BLaER1 treated with 17β-estradiol and CSF1 and Interleukin-3, amounts not matched to agents 10 nM and 100 nM (cell line): Measurements from ENCODE around the gene ANAPC5.
"Not testable (repeated sequence)": the region's sequence is repeated elsewhere in the genome, so short reads cannot be mapped to it uniquely, and the experiment has no call there.

Source experiments
- H3K27ac ChIP-seq, 11 experiments: shearing (Covaris generic); formaldehyde crosslinking; 2 replicates each; pipeline ENCODE4 v1.8.1; 2022
- H3K27me3 ChIP-seq, 11 experiments: shearing (Covaris generic); formaldehyde crosslinking; 2 replicates each; pipeline ENCODE4 v1.8.1; 2022
- H3K36me3 ChIP-seq, 11 experiments: shearing (Covaris generic); formaldehyde crosslinking; 2 replicates each; pipeline ENCODE4 v1.8.1; 2022
- H3K4me1 ChIP-seq, 10 experiments: shearing (Covaris generic); formaldehyde crosslinking; 2 replicates each; pipeline ENCODE4 v1.8.1; 2022
- H3K4me2 ChIP-seq, 11 experiments: shearing (Covaris generic); formaldehyde crosslinking; 2 replicates each; pipeline ENCODE4 v1.8.1; 2022
- H3K4me3 ChIP-seq, 10 experiments: shearing (Covaris generic); formaldehyde crosslinking; 2 replicates each; pipeline ENCODE4 v1.8.1; 2022
- H3K9ac ChIP-seq, 11 experiments: shearing (Covaris generic); formaldehyde crosslinking; 2 replicates each; pipeline ENCODE4 v1.8.1; 2022
- H3K9me3 ChIP-seq, 11 experiments: shearing (Covaris generic); formaldehyde crosslinking; replicated peaks in 1 of 11; 2 replicates each; pipeline ENCODE4 v1.8.1; 2022
- H4K20me1 ChIP-seq, 11 experiments: shearing (Covaris generic); formaldehyde crosslinking; 2 replicates each; pipeline ENCODE4 v1.8.1; 2022
- Cebpa-rat ChIP-seq, 11 experiments: shearing (Covaris generic); IDR thresholded peaks; 2 replicates each; pipeline ENCODE4 v1.8.1; 2022

The ANAPC5 gene

DNA sequence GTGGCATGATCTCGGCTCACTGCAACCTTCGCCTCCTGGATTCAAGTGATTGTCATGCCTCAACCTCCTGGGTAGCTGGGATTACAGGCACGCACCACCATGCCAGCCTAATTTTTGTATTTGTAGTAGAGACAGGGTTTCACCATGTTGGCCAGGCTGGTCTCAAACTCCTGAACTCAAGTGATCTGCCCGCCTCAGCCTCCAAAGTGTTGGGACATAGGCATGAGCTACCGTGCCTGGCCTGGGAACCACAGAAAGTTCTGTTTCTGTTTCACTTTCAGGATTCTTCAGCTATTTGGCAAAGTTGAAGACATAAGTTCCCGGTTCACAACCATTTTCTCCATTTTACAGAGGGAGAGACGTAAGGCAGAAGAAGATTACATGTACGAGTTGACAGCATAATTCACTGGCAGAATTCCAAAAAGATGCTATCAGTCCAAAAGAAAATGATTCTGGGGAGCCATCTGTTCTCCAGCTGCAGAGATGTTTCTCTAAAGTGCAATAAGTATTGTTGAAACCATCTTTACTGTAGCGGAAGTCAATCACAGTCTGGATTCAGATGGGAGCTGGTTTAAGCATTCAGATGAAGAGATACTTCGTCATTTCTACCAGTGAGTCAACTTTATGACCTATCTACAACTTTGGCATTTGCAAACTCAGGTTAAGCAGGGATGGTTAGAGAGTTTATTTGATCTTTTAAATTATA is 39.6 kb upstream of the ANAPC5 start:
- Histone ChIP-seq H3K4me1 (peaks cover 0 to 26% (median 13%) of the 10 kb centered on the region in 10 experiments; a peak in 16 of 20 replicates), H3K36me3 (no peaks in the 10 kb centered on the region), H3K9ac (no peak overlapping the region), H3K27me3 (no peaks in the 10 kb centered on the region), H3K4me2 (peak overlapping the region in 6 of 11 experiments; percentile 11 to 48 (median 28); a peak in 9 of 22 replicates), H4K20me1 (no peaks in the 10 kb centered on the region), H3K27ac (0 out of 22 replicates have a peak overlapping the region, but pooled peaks of 1 of the 11 experiments have one; percentile 15), H3K9me3 (no peaks in the 10 kb centered on the region), H3K4me3 (no peak overlapping the region)
- peak in 2 of 11 experiments; percentile 18 to 33; a peak in 1 of 22 replicates for TF ChIP-seq Cebpa-rat (IDR thresholded peaks at IDR 0.05)

DNA sequence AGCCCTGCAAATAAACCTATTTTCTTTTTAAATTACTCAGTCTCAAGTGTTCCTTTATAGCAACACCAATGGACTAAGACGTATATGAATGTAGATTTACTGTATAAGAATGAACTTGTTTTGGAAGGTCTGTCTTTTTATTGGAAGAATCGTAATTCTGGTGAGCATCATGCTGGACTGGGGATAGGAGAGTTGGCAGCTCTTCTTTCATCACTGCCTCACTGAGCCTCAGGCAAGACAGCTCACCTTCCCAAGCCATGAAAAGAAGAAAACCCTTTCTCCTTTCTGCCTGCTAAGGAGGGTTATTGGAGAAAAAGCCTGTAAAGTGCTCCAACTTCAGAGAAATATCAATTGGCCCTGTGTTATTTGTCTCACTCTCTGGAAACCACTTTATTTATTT is 38.6 kb upstream of the ANAPC5 start:
- Histone ChIP-seq H4K20me1 (no peaks in the 10 kb centered on the region), H3K27me3 (no peaks in the 10 kb centered on the region), H3K36me3 (no peaks in the 10 kb centered on the region), H3K27ac (no peak overlapping the region), H3K4me2 (no peak overlapping the region), H3K4me3 (no peak overlapping the region), H3K9ac (no peak overlapping the region), H3K9me3 (no peaks in the 10 kb centered on the region), H3K4me1 (peaks cover 0 to 26% (median 13%) of the 10 kb centered on the region in 10 experiments; a peak in 16 of 20 replicates)
- TF ChIP-seq Cebpa-rat (IDR thresholded peaks at IDR 0.05), result no peak

- Histone ChIP-seq H3K9ac (peak overlapping the region in 4 of 11 experiments; percentile 10 to 57 (median 44); a peak in 7 of 22 replicates), H4K20me1 (no peaks in the 10 kb centered on the region), H3K27me3 (no peaks in the 10 kb centered on the region), H3K4me3 (no peak overlapping the region), H3K4me1 (peaks cover 0 to 26% (median 13%) of the 10 kb centered on the region in 10 experiments; a peak in 16 of 20 replicates), H3K9me3 (no peaks in the 10 kb centered on the region), H3K4me2 (peak overlapping the region in 8 of 11 experiments; percentile 8 to 74 (median 42); a peak in 14 of 22 replicates), H3K36me3 (no peaks in the 10 kb centered on the region), H3K27ac (peak overlapping the region in 9 of 11 experiments; percentile 21 to 74 (median 65); a peak in 16 of 22 replicates)
- TF ChIP-seq Cebpa-rat (IDR thresholded peaks at IDR 0.05), result 0 out of 22 replicates have a peak, but pooled peaks of 1 of the 11 experiments have one; percentile 8
Measured at GRCh38 chr12:121388421-121388981, 36.3 kb upstream of the ANAPC5 start.

- H3K9ac ChIP-seq, H3K4me3 ChIP-seq, H4K20me1 ChIP-seq, H3K36me3 ChIP-seq, H3K9me3 ChIP-seq, H3K27me3 ChIP-seq, H3K4me2 ChIP-seq, H3K27ac ChIP-seq: not testable (repeated sequence)
- peaks cover 0 to 19% (median 12%) of the 10 kb centered on the region in 10 experiments; a peak in 16 of 20 replicates for H3K4me1 ChIP-seq
Measured at GRCh38 chr12:121384891-121385290, 32.7 kb upstream of the ANAPC5 start.

DNA sequence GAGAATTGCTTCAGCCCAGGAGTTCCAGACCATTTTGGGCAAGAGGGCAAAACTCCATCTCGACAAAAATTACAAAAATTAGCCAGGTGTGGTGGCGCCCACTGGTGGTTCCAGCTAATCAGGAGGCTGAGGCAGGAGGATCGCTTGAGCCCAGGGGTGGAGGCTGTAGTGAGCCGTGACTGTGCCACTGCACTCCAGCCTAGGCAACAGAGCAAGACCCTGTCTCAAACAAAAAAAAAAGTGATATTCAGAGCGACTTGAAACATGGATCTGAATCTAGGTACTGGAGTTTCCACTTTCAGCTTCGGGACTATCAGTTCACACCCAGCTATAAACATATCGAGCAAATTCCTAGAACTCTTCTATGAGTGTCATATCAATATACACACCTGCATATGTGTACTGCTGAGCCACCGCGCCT is 31.4 kb upstream of the ANAPC5 start:
- no peak overlapping the region for H3K4me3 ChIP-seq
- no peak overlapping the region for H3K4me2 ChIP-seq

DNA sequence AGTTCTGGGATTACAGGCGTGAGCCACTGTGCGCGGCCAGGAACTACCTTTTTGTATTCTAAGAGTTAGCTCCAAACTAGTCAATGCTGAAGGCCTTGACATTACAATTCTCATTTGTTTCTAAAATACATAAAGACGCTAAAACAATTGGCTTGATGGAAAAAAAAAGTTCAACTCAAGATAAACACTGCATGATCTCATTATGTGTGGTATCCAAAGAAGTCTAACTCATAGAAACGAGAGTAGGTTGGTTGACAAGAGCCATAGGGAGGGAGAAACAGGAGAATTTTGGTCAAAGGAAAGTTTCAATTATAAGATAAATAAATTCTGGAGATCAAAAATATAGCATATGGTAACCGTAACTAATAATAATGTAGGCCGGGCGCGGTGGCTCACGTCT is 27.7 kb upstream of the ANAPC5 start:
- Histone ChIP-seq H4K20me1 (no peaks in the 10 kb centered on the region), H3K9ac (no peak overlapping the region), H3K4me3 (no peak overlapping the region), H3K27me3 (no peaks in the 10 kb centered on the region), H3K36me3 (no peaks in the 10 kb centered on the region), H3K27ac (no peak overlapping the region), H3K4me1 (no peaks in the 10 kb centered on the region), H3K4me2 (no peak overlapping the region), H3K9me3 (peaks cover 0 to 7% (median 0%) of the 10 kb centered on the region in 11 experiments; a peak in 4 of 22 replicates)
- TF ChIP-seq Cebpa-rat (IDR thresholded peaks at IDR 0.05), result no peak

More for the DNA sequence above, 31.4 kb upstream of the ANAPC5 start:
- H3K9me3 ChIP-seq, result no peaks in the 10 kb centered on the region
- TF ChIP-seq Cebpa-rat (IDR thresholded peaks at IDR 0.05), result no peak
- H3K27ac ChIP-seq, result no peak overlapping the region
- H3K9ac ChIP-seq, result no peak overlapping the region
- no peaks in the 10 kb centered on the region for H3K27me3 ChIP-seq
- H3K36me3 ChIP-seq, result no peaks in the 10 kb centered on the region
- H4K20me1 ChIP-seq, result no peaks in the 10 kb centered on the region
- H3K4me1 ChIP-seq, result peaks cover 0 to 11% (median 7%) of the 10 kb centered on the region in 10 experiments; a peak in 16 of 20 replicates

DNA sequence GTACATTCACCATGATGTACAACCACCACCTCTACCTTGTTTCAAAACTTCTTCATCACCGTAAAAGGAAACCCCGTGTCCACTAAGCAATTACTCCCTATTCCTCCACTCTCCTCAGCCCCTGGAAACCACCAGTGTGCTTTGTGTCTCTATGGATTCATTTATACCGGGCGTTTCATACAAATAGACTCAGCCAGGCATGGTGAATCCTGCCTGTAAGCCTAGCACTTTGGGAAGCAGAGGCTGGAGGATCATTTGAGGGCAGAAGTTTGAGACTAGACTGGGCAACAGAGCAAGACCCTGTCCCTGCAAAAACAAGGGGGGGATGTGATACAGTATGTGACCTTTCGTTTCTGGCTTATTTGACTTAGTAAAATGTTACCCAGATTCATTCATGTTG is 26.5 kb upstream of the ANAPC5 start:
- Histone ChIP-seq H4K20me1 (no peaks in the 10 kb centered on the region), H3K4me1 (no peaks in the 10 kb centered on the region)

GRCh38 chr12:121376754-121377697 is 24.8 kb upstream of the ANAPC5 start:
- Histone ChIP-seq H3K27ac (no peak overlapping the region), H4K20me1 (no peaks in the 10 kb centered on the region), H3K36me3 (no peaks in the 10 kb centered on the region), H3K4me1 (no peaks in the 10 kb centered on the region), H3K4me3 (no peak overlapping the region), H3K27me3 (no peaks in the 10 kb centered on the region), H3K9me3 (peaks cover 0 to 9% (median 0%) of the 10 kb centered on the region in 11 experiments; a peak in 4 of 22 replicates), H3K4me2 (no peak overlapping the region), H3K9ac (no peak overlapping the region)
- TF ChIP-seq Cebpa-rat (IDR thresholded peaks at IDR 0.05), result no peak

More for the DNA sequence above, 26.5 kb upstream of the ANAPC5 start:
- H3K4me3 ChIP-seq, result no peak overlapping the region
- TF ChIP-seq Cebpa-rat (IDR thresholded peaks at IDR 0.05), result no peak
- H3K27ac ChIP-seq, result no peak overlapping the region
- no peak overlapping the region for H3K9ac ChIP-seq
- no peaks in the 10 kb centered on the region for H3K27me3 ChIP-seq
- H3K36me3 ChIP-seq, result no peaks in the 10 kb centered on the region
- H3K9me3 ChIP-seq, result peaks cover 0 to 9% (median 0%) of the 10 kb centered on the region in 11 experiments; a peak in 4 of 22 replicates
- H3K4me2 ChIP-seq, result no peak overlapping the region

DNA sequence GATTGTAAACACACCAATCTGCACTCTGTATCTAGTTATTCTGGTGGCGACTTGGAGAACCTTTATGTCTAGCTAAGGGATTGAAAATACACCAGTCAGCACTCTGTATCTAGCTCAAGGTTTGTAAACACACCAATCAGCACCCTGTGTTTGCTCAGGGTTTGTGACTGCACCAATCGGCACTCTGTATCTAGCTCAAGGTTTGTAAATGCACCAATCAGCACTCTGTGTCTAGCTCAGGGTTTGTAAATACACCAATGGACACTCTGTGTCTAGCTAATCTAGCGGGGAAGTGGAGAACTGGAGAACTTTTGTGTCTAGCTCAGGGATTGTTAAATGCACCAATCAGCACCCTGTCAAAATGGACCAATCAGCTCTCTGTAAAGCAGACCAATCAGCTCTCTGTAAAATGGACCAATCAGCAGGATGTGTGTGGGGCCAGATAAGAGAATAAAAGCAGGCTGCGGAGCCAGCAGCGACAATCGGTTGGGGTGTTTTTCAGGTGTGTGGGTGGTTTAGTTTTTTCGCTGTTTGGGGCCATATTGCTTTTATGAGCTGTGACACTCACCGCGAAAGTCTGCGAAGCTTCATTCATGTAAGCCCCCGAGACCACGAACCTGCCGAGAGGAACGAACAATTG is 22.9 kb upstream of the ANAPC5 start:
- not testable (repeated sequence) for H3K36me3 ChIP-seq, H3K9me3 ChIP-seq, H3K9ac ChIP-seq, H4K20me1 ChIP-seq, H3K27ac ChIP-seq, H3K27me3 ChIP-seq, H3K4me1 ChIP-seq, H3K4me2 ChIP-seq, H3K4me3 ChIP-seq

DNA sequence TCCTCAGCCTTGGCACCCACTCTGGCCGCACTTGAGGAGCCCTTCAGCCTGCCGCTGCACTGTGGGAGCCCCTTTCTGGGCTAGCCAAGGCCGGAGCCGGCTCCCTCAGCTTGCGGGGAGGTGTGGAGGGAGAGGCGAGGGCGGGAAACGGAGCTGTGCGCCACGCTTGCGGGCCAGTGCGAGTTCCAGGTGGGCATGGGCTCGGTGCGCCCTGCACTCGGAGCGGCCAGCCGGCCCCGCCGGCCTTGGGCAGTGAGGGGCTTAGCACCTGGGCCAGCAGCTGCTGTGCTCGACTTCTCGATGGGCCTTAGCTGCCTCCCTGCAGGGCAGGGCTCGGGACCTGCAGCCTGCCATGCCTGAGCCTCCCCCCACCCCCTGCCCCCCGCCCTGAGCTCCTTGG is 22.1 kb upstream of the ANAPC5 start:
- H3K27ac ChIP-seq, H3K9ac ChIP-seq, H3K4me2 ChIP-seq, H3K4me3 ChIP-seq, H4K20me1 ChIP-seq, H3K27me3 ChIP-seq, H3K36me3 ChIP-seq, H3K4me1 ChIP-seq, H3K9me3 ChIP-seq: not testable (repeated sequence)
